GM23248 (cell line): ENCODE results near the gene RTN3.

Experiments
- EZH2 ChIP-seq: fragments of 200-600 bp; sonication (generic); IDR thresholded peaks from 2 replicates; pipeline ENCODE4 v1.6.1; 2018; ENCODE audit warnings: antibody characterized with exemption, mild to moderate bottlenecking; ENCODE audit not compliant: insufficient read depth, poor library complexity, severe bottlenecking
- EZH2phosphoT487 ChIP-seq: fragments of 200-600 bp; sonication (generic); IDR thresholded peaks from 2 replicates; pipeline ENCODE4 v1.6.1; 2018; ENCODE audit warnings: antibody characterized with exemption, moderate library complexity, mild to moderate bottlenecking, low read depth; ENCODE audit not compliant: insufficient read depth

- TF ChIP-seq EZH2 (no peak), EZH2phosphoT487 (no peak)
Observed at GRCh38 chr11:63783925-63784592, 102.8 kb downstream of the RTN3 start.
